ENCODE data around the gene BTBD2. TPM values are rescaled to one million over a fixed set of nuclear protein-coding genes. Genes with fewer than 3 reads are reported as not detected.

Gene BTBD2
- polyA plus RNA-seq, 1 donor from 2014 or later = 46.1 TPM

GRCh38 chr19:2014731-2015607 is 545 bp downstream of the BTBD2 start:
- no peaks in the 10 kb centered on the region for H3K9me3 ChIP-seq (ENCODE audit: low read length)
- no peaks in the 10 kb centered on the region for H3K27me3 ChIP-seq (ENCODE audit: insufficient read depth, low read depth, low read length)
- no peaks in the 10 kb centered on the region for H3K36me3 ChIP-seq (ENCODE audit: insufficient read depth, low read length)
- no peaks in the 10 kb centered on the region for H4K20me1 ChIP-seq (ENCODE audit: insufficient read depth)
- peak overlapping the region; percentile 21 for H2AFZ ChIP-seq (ENCODE audit: low read depth, low read length)
- peaks cover 21% of the 10 kb centered on the region for H3K79me2 ChIP-seq (replicated peaks; ENCODE audit: insufficient read depth, low read length)
- no peaks in the 10 kb centered on the region for H3K9me2 ChIP-seq (ENCODE audit: insufficient read depth, low read length)
- no peaks in the 10 kb centered on the region for H3F3A ChIP-seq (ENCODE audit: insufficient read depth, low read length, poor library complexity, severe bottlenecking)
- peak overlapping the region; percentile 62 for H3K4me2 ChIP-seq (ENCODE audit: low read length)
- peak overlapping the region; percentile 56 for H3K27ac ChIP-seq (ENCODE audit: low read length)
- TF ChIP-seq, protein P1, sequence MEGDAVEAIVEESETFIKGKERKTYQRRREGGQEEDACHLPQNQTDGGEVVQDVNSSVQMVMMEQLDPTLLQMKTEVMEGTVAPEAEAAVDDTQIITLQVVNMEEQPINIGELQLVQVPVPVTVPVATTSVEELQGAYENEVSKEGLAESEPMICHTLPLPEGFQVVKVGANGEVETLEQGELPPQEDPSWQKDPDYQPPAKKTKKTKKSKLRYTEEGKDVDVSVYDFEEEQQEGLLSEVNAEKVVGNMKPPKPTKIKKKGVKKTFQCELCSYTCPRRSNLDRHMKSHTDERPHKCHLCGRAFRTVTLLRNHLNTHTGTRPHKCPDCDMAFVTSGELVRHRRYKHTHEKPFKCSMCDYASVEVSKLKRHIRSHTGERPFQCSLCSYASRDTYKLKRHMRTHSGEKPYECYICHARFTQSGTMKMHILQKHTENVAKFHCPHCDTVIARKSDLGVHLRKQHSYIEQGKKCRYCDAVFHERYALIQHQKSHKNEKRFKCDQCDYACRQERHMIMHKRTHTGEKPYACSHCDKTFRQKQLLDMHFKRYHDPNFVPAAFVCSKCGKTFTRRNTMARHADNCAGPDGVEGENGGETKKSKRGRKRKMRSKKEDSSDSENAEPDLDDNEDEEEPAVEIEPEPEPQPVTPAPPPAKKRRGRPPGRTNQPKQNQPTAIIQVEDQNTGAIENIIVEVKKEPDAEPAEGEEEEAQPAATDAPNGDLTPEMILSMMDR (IDR thresholded peaks at IDR 0.05; ENCODE audit: poor library complexity, severe bottlenecking) = no peak
- TF ChIP-seq EP300 (conservative IDR thresholded peaks at IDR 0.05; ENCODE audit: poor library complexity, severe bottlenecking) = no peak
- peak overlapping the region; percentile 80 for H3K9ac ChIP-seq (ENCODE audit: low read length)
- peak overlapping the region; percentile 71 for H3K4me3 ChIP-seq (ENCODE audit: low read length)

DNA sequence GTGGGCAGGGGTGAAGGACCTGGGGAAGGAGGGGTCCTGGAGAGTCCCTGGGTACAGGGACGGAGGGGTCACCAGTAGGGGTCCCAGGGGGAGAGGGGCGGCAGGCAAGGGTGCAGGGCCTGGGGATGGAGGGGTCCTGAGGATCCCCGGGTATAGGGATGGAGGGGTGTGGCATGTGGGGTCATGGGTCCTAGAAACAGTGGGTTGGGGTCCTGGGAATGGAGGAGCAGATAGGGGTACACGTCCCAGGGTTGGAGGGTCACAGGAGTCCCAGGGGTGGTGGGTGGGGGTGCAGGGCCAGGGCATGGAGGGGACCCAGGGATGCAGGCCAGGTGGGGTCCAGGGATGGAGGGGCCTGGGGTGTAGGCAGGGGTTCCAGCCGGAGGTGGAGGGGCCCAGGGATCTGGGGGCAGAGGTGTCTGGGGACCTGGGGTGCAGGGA is 1.4 kb downstream of the BTBD2 start:
- Histone ChIP-seq H3K27ac (ENCODE audit: low read length) (no peak overlapping the region), H3K36me3 (ENCODE audit: insufficient read depth, low read length) (no peaks in the 10 kb centered on the region), H3K79me2 (replicated peaks; ENCODE audit: insufficient read depth, low read length) (peaks cover 21% of the 10 kb centered on the region)

More for the DNA sequence above, 1.4 kb downstream of the BTBD2 start:
- H3K27me3 ChIP-seq (ENCODE audit: insufficient read depth, low read depth, low read length) = no peaks in the 10 kb centered on the region
- H4K20me1 ChIP-seq (ENCODE audit: insufficient read depth) = no peaks in the 10 kb centered on the region
- H3F3A ChIP-seq (ENCODE audit: insufficient read depth, low read length, poor library complexity, severe bottlenecking) = no peaks in the 10 kb centered on the region
- H3K9me2 ChIP-seq (ENCODE audit: insufficient read depth, low read length) = no peaks in the 10 kb centered on the region
- TF ChIP-seq EZH2 (IDR thresholded peaks at IDR 0.05; ENCODE audit: borderline replicate concordance, insufficient read depth, low read length, poor library complexity, severe bottlenecking) (no peak), TAF1 (IDR thresholded peaks at IDR 0.05; ENCODE audit: low read depth) (no peak), SMC3 (conservative IDR thresholded peaks at IDR 0.05; ENCODE audit: poor library complexity) (no peak), EP300 (conservative IDR thresholded peaks at IDR 0.05; ENCODE audit: poor library complexity, severe bottlenecking) (no peak), POLR2AphosphoS5 (IDR thresholded peaks at IDR 0.05) (no peak)
- TF ChIP-seq, protein P1 (IDR thresholded peaks at IDR 0.05; ENCODE audit: poor library complexity, severe bottlenecking) = no peak
- TF ChIP-seq, protein P2, sequence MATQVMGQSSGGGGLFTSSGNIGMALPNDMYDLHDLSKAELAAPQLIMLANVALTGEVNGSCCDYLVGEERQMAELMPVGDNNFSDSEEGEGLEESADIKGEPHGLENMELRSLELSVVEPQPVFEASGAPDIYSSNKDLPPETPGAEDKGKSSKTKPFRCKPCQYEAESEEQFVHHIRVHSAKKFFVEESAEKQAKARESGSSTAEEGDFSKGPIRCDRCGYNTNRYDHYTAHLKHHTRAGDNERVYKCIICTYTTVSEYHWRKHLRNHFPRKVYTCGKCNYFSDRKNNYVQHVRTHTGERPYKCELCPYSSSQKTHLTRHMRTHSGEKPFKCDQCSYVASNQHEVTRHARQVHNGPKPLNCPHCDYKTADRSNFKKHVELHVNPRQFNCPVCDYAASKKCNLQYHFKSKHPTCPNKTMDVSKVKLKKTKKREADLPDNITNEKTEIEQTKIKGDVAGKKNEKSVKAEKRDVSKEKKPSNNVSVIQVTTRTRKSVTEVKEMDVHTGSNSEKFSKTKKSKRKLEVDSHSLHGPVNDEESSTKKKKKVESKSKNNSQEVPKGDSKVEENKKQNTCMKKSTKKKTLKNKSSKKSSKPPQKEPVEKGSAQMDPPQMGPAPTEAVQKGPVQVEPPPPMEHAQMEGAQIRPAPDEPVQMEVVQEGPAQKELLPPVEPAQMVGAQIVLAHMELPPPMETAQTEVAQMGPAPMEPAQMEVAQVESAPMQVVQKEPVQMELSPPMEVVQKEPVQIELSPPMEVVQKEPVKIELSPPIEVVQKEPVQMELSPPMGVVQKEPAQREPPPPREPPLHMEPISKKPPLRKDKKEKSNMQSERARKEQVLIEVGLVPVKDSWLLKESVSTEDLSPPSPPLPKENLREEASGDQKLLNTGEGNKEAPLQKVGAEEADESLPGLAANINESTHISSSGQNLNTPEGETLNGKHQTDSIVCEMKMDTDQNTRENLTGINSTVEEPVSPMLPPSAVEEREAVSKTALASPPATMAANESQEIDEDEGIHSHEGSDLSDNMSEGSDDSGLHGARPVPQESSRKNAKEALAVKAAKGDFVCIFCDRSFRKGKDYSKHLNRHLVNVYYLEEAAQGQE (IDR thresholded peaks at IDR 0.05; ENCODE audit: borderline replicate concordance) = no peak
- H2AFZ ChIP-seq (ENCODE audit: low read depth, low read length) = no peak overlapping the region
- peak overlapping the region; percentile 80 for H3K9ac ChIP-seq (ENCODE audit: low read length)
- H3K4me3 ChIP-seq (ENCODE audit: low read length) = peak overlapping the region; percentile 71
- H3K4me2 ChIP-seq (ENCODE audit: low read length) = peak overlapping the region; percentile 62
- no peaks in the 10 kb centered on the region for H3K9me3 ChIP-seq (ENCODE audit: low read length)

Data from neural cell (in vitro differentiated cells).